Stimulated activated CD4-positive, alpha-beta T cell treated with anti-CD3 and anti-CD28 coated beads, Interleukin-15, amount 100 ng/mL, for 1 hour (primary cell): ENCODE measurements around the gene ATG4B.
A peak's percentile ranks its signal among the peaks of the same experiment; 100 is the strongest.
"Not testable (repeated sequence)": the region's sequence is repeated elsewhere in the genome, so short reads cannot be mapped to it uniquely, and the experiment has no call there.

ENCODE experiments used
- DNase-seq, 2 donors: peaks; one replicate each; pipeline ENCODE4 v3.0.0-alpha.2; 2020; ENCODE audit warnings: low read depth in 1 of 2, low spot score in 1 of 2

The ATG4B gene

GRCh38 chr2:241637018-241637794, at the start of gene ATG4B, which contains the start of gene THAP4:
TSS of gene ATG4B (plus strand) at chr2:241637693. CDS start at chr2:241637715, 22 bp downstream.
TSS of gene THAP4 (minus strand) at chr2:241637158. CDS start at chr2:241637017, 141 bp downstream.
- peak; percentile 59 to 66 for DNase-seq

DNA sequence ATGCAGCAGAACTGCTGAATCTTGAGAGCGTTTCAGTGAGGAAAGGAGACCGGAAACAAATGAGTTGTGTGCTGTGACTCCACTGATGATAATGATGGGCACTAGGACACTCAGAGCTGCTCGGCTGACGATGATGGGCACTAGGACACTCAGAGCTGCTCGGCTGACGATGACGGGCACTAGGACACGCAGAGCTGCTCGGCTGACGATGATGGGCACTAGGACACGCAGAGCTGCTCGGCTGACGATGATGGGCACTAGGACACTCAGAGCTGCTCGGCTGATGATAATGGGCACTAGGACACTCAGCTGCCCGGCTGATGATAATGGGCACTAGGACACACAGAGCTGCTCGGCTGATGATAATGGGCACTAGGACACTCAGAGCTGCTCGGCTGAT, 47.6 kb upstream of the ATG4B start:
- not testable (repeated sequence) for DNase-seq

DNA sequence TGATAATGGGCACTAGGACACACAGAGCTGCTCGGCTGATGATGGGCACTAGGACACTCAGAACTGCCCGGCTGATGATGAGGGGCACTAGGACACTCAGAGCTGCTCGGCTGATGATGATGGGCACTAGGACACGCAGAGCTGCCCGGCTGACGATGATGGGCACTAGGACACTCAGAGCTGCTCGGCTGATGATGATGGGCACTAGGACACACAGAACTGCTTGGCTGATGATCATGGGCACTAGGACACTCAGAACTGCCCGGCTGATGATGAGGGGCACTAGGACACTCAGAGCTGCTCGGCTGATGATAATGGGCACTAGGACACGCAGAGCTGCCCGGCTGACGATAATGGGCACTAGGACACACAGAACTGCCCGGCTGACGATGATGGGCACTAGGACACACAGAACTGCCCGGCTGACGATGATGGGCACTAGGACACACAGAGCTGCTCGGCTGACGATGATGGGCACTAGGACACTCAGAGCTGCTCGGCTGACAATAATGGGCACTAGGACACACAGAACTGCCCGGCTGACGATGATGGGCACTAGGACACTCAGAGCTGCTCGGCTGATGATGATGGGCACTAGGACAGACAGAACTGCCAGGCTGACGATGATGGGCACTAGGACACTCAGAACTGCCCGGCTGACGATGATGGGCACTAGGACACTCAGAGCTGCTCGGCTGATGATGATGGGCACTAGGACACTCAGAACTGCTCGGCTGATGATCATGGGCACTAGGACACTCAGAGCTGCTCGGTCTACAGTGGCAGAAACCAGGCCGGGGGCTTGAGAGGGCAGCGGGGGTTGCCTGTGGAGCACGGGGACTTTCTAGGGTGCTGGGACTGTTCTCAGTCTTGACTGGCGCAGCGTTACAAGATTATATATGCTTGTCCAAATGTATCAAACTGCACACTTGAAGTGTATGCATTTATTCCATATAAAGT, 46.7 kb upstream of the ATG4B start:
- not testable (repeated sequence) for DNase-seq

- no peak for DNase-seq
Measured at GRCh38 chr2:241592126-241592845, 45.2 kb upstream of the ATG4B start.

DNA sequence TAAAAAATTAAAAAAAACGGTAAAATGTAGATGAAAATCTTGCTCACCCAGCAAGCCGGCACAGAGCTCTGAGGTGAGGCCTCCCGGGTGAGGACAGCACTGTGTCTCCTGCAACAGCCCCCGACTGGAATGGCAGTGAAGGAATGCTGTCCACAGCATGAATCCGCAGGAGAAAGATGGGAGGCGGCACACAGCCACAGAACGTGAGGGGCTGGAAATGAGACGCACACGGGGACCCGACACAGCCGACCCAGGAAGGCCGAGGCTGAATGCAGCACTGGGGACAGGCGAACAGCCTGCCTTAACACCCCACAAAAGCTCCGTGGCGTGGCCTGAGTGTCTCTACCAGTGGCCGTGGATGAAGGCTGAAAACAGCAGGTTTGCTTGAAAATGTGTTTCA, 44.2 kb upstream of the ATG4B start:
- DNase-seq = no peak

GRCh38 chr2:241595600-241596140, 41.8 kb upstream of the ATG4B start:
- no peak for DNase-seq

- no peak for DNase-seq
Measured at GRCh38 chr2:241597561-241597960, 39.9 kb upstream of the ATG4B start.

DNA sequence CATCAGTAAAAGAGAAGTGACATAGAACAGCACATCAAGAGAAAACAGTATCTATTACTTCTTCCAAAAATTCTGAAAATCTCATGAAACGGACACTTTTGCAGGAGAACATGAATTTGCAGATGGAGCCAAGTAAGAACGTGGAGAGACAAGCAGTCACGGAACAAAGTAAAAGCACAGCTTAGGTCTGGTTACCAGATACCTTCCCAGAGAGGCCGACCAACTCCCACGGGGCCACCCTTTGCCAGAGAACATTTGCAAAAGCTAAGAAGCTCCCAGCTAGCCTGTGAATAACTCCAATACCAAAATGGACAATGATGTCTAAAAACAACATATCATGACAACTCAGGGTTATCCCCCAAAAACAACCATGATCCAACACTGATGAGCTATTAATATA, 39.4 kb upstream of the ATG4B start:
- DNase-seq = no peak

DNA sequence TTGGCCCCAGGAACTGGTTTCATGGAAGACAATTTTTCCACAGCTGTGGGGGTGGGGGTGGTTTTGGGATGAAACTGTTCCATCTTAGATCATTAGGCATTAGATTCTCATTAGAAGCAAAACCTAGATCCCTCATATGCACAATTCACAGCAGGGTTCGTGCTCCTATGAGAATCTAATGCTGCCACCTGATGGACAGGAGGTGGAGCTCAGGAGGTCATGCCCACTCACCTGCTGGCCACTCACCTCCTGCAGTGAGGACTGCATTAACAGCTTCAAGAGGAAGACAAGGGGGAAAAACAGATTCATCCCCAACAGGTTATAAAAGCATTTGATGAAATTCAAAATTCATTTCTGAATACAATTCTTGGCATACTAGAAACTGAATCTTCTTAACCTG, 39.0 kb upstream of the ATG4B start:
- no peak for DNase-seq

GRCh38 chr2:241599615-241600014, 37.9 kb upstream of the ATG4B start:
- DNase-seq = no peak

DNA sequence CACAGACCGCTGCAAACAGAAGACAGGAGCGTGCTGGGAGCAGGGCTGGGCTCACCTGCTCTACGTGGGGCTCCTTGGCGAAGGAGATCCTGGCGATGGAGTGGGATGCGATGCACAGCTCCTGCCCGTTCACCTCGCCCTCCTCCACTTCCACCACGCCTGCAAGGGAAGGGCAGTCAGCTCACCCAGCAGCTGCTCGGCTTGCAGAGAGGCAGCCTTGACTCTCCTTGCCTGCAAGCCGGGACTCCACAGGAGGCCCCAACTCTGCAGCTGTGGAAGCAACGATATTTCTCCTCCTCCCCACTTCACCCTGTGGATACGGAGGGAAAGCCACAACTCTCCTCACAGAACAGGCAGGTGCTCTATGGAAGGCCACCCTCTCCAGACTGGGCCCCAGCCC, 35.7 kb upstream of the ATG4B start:
- no peak for DNase-seq

- DNase-seq = no peak
Measured at GRCh38 chr2:241602720-241603119, 34.8 kb upstream of the ATG4B start.

- DNase-seq = no peak
Measured at GRCh38 chr2:241603686-241604085, 33.8 kb upstream of the ATG4B start.

GRCh38 chr2:241606186-241606585, 31.3 kb upstream of the ATG4B start:
- no peak for DNase-seq

- no peak for DNase-seq
Measured at GRCh38 chr2:241607162-241607885, 30.2 kb upstream of the ATG4B start.

DNA sequence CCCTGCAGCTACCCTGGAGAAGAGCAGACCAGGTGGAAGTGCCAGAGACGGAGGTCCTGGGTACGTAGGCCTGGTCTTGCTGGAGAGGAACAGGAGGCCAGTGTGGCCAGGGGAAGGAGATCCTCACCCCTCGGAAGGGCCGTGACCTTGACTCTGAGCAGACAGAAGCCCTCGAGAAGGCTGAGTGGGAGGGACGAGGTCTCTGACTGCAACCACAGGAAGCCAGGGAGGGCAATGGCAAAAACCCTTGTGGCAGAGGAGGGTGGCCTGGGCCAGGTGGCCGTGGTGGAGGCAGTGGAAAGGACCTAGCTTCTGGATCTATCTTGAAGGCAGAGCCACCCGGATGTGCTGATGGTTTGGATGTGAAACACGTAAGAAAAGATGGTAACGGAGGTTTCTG, 28.6 kb upstream of the ATG4B start:
- DNase-seq = no peak

DNA sequence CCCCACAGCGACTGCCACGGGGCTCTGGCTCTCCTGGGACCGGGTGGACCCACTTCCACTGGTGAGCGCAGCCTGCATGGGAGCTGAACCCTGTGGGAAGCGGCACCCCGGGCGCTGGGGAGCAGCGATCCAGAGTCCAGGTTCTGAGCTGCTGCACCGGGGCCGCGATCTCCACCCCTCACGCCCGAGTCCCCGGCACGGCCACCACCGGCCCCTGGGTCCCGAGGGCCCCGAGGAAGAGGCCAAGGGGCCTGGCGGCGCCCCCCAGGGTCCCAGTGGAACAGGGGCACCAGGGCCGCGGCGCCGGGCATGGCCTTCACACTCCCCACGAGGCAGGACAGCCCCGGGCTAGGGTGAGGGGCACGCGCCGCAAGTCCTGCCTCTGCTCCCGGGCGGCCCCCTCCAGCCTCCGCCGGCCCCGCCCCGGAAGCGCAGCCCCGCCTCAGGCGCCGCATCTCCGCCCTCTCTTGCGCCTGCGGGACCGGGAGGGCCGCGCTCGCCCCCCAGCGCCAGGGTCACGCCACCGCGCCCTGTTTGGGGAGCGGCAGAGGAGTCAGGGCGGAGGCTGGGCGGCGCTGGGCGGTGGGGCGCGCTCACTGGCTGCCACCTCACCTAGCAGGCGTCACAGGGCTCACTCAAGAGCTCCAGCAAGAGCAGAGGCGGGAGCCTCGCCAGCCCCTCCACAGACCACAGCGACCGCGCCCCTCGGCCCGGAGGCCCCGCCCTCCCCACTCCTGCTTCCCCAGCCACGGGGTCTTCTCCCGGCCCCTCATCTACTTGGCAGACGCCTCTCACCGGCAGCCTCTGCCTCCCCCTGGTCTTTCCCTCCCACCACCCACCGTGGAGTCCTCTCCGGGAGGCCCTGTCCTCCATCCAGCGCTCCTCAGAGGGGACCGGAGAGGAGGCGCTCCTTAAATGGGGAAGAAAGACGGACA, 27.4 kb upstream of the ATG4B start:
- DNase-seq = peak; percentile 80 to 87

DNA sequence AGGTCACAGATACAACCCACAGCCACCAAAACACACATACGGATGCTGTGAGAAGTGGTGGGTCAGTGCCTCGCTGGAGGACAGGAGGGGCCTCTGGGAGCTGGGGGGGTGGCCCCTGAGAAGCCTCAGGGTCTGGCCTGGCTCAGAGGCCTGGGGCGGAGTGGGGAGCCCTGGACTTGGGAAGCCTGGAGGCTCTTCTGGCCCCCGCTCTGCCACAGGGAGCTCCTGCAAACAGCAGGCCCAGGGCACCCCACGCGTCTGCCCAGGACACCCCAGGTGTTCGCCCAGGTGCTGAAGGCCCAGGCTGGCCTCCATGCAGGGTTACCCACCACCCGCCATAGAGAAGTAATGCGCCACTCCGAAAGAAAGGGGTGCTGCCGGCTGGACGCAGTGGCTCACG, 26.4 kb upstream of the ATG4B start:
- no peak for DNase-seq
